ENCODE measurements around the gene CD48. TPM values are rescaled to one million over a fixed set of nuclear protein-coding genes. Genes with fewer than 3 reads are reported as not detected.

The CD48 gene
- total and polyA plus RNA-seq, 2 of the 4 experiments (the other 2 are of a cell fraction): not detected

DNA sequence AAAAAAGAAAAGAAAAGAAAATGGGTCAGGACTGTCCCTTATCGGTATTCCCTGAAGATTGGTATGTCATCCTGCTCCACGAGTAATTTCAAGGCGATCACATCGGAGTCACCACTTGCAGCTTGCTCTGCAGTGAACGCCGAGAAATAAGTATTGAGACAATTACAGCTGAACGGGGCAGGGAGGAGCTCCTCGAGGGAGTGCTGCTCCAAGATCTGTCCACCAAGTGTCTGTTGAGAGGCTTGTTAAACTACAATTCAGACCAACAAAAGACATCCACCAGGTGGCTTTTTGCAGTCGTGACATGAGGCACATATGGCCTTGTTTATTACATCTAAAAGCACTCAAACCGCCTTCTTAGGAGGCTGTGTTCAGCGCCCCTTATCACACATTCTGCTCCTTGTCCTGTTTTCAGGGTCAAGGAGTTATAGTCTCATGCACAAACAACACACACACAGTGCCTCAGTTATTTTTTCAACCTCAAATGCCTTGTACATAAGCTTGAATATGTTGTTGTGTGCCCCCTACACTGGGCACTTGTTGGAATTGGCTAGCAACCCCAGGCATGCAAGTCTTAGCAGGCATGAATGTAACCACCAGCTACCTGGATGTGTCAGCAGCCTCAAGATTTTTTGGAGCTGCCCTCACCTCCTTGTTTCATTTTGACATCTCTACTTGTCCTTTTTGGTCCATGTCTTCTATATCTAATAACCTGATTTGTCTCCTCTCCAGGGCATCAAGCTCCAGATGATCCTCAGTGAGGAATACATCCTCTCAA is 13.0 kb upstream of the CD48 start:
- Histone ChIP-seq H4K8ac (ENCODE audit: low read depth in 2 of 2, low read length in 2 of 2) (no peak overlapping the region), H4K91ac (ENCODE audit: insufficient read depth, low read depth, low read length) (no peak overlapping the region), H3K9ac (ENCODE audit: low read depth, low read length) (no peak overlapping the region), H2AK5ac (ENCODE audit: low read depth, low read length) (no peak overlapping the region), H2BK20ac (ENCODE audit: low read depth, low read length) (no peak overlapping the region), H3K4me3 (ENCODE audit: insufficient read depth, low read depth, low read length) (no peak overlapping the region), H3K9me1 (ENCODE audit: insufficient read depth, low read length) (no peaks in the 10 kb centered on the region), H2BK5ac (ENCODE audit: low read depth, low read length, poor library complexity, severe bottlenecking) (no peak overlapping the region), H3K36me3 (ENCODE audit: control insufficient read depth, insufficient read depth, low read length) (no peaks in the 10 kb centered on the region), H3K4me1 (ENCODE audit: control insufficient read depth, insufficient read depth, low read length) (no peaks in the 10 kb centered on the region), H3K27ac (ENCODE audit: insufficient read depth, low read length) (no peak overlapping the region), H3K9me3 (ENCODE audit: control insufficient read depth, insufficient read depth, low read length) (no peaks in the 10 kb centered on the region), H3K18ac (ENCODE audit: low read depth, low read length) (no peak overlapping the region), H3K27me3 (ENCODE audit: control insufficient read depth, insufficient read depth, low read length) (no peaks in the 10 kb centered on the region; the same call in 1 of the 2 replicates), H3K79me1 (ENCODE audit: low read depth in 1 of 2, low read length in 2 of 2) (no peaks in the 10 kb centered on the region), H3K14ac (replicated peaks; ENCODE audit: low read depth, low read length) (no peak overlapping the region), H3K56ac (ENCODE audit: extremely low read depth, insufficient read depth, low read length) (no peak overlapping the region), H2AFZ (replicated peaks; ENCODE audit: low read length, poor library complexity) (no peak overlapping the region), H2BK15ac (ENCODE audit: low read depth, low read length) (no peak overlapping the region), H2BK120ac (ENCODE audit: low read depth, low read length) (no peak overlapping the region), H3K4ac (ENCODE audit: low read depth, low read length) (no peak overlapping the region), H4K20me1 (ENCODE audit: insufficient read depth, low read length) (no peaks in the 10 kb centered on the region), H4K5ac (ENCODE audit: low read depth, low read length) (no peak overlapping the region), H3K4me2 (ENCODE audit: low read depth, low read length) (no peak overlapping the region), H3K23ac (ENCODE audit: low read depth, low read length) (no peak overlapping the region), H2AK9ac (replicated peaks; ENCODE audit: low read depth, low read length, poor library complexity) (no peak overlapping the region)
- BruUV-seq (replicated peaks): no TSS peak
- dilution Hi-C loops (cut with HindIII; ENCODE audit: low sequenced_read_pairs, unreplicated experiment): no loop called here
- 0% methylated on average over 1 of the region's 11 CpGs; no CpG with 5 or more reads in 1 of the 2 experiments for WGBS, 2 experiments (ENCODE audit: extremely low coverage in 2 of 2, insufficient read length in 1 of 2)
- ChIA-PET POLR2A (ENCODE audit: unreplicated experiment) (no interaction called here), CTCF (no interaction called here)
- in situ Hi-C loops (cut with MboI; ENCODE audit: low sequenced_read_pairs): no loop called here
- TF ChIP-seq CHD1 (IDR thresholded peaks at IDR 0.05; ENCODE audit: low read depth, low read length) (no peak), RCOR1 (IDR thresholded peaks at IDR 0.05; ENCODE audit: insufficient replicate concordance, low read length) (no peak), BHLHE40 (IDR thresholded peaks at IDR 0.05; ENCODE audit: low read depth, low read length) (no peak), FOS (IDR thresholded peaks at IDR 0.05; ENCODE audit: low read depth, low read length) (no peak), NFE2L2 (IDR thresholded peaks at IDR 0.05; ENCODE audit: low read depth, low read length) (no peak), CEBPB (IDR thresholded peaks at IDR 0.05; ENCODE audit: low read depth, low read length) (no peak), MAZ (IDR thresholded peaks at IDR 0.05; ENCODE audit: borderline replicate concordance, low read depth, low read length) (no peak), MAFK (IDR thresholded peaks at IDR 0.05; ENCODE audit: low read depth, low read length) (no peak), POLR2A (IDR thresholded peaks at IDR 0.05; ENCODE audit: low read depth, low read length) (no peak), RAD21 (IDR thresholded peaks at IDR 0.05; ENCODE audit: low read length) (no peak), MXI1 (IDR thresholded peaks at IDR 0.05; ENCODE audit: borderline replicate concordance, low read depth, low read length) (no peak), RFX5 (IDR thresholded peaks at IDR 0.05; ENCODE audit: low read depth, low read length) (no peak)
- TF ChIP-seq, protein P1, sequence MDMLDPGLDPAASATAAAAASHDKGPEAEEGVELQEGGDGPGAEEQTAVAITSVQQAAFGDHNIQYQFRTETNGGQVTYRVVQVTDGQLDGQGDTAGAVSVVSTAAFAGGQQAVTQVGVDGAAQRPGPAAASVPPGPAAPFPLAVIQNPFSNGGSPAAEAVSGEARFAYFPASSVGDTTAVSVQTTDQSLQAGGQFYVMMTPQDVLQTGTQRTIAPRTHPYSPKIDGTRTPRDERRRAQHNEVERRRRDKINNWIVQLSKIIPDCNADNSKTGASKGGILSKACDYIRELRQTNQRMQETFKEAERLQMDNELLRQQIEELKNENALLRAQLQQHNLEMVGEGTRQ (IDR thresholded peaks at IDR 0.05; ENCODE audit: low read depth, low read length): no peak
- TF ChIP-seq, protein P2, sequence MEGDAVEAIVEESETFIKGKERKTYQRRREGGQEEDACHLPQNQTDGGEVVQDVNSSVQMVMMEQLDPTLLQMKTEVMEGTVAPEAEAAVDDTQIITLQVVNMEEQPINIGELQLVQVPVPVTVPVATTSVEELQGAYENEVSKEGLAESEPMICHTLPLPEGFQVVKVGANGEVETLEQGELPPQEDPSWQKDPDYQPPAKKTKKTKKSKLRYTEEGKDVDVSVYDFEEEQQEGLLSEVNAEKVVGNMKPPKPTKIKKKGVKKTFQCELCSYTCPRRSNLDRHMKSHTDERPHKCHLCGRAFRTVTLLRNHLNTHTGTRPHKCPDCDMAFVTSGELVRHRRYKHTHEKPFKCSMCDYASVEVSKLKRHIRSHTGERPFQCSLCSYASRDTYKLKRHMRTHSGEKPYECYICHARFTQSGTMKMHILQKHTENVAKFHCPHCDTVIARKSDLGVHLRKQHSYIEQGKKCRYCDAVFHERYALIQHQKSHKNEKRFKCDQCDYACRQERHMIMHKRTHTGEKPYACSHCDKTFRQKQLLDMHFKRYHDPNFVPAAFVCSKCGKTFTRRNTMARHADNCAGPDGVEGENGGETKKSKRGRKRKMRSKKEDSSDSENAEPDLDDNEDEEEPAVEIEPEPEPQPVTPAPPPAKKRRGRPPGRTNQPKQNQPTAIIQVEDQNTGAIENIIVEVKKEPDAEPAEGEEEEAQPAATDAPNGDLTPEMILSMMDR (conservative IDR thresholded peaks at IDR 0.05; ENCODE audit: low read depth, low read length): no peak
- TF ChIP-seq, protein P3, sequence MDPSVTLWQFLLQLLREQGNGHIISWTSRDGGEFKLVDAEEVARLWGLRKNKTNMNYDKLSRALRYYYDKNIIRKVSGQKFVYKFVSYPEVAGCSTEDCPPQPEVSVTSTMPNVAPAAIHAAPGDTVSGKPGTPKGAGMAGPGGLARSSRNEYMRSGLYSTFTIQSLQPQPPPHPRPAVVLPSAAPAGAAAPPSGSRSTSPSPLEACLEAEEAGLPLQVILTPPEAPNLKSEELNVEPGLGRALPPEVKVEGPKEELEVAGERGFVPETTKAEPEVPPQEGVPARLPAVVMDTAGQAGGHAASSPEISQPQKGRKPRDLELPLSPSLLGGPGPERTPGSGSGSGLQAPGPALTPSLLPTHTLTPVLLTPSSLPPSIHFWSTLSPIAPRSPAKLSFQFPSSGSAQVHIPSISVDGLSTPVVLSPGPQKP (IDR thresholded peaks at IDR 0.05; ENCODE audit: borderline replicate concordance, low read depth, low read length): no peak
- intact Hi-C loops (cut with micrococcal nuclease): loop anchor here (5.0 kb wide), 1 partner anchor 373 kb away; the partner anchor contains the start of gene KLHDC9
- ATAC-seq (ENCODE audit: low read depth) (no peak), DNase-seq (no peak)
